HAP-1 (cell line): Measurements from ENCODE around the gene INCENP.
A peak's percentile ranks its signal among the peaks of the same experiment; 100 is the strongest.

Source experiments
- DNase-seq, 2 experiments: peaks; one replicate each; pipeline ENCODE4 v3.0.0-alpha.2; 2016 to 2020; ENCODE audit warnings: low spot score in 2 of 2
- H3K27me3 ChIP-seq: fragments of 250-450 bp; sonication (Bioruptor Pico); 2 replicates; pipeline ENCODE4 v1.5.1; 2020; ENCODE audit warnings: low read depth, mild to moderate bottlenecking, moderate library complexity
- H3K36me3 ChIP-seq: fragments of 250-450 bp; sonication (Bioruptor Pico); replicated peaks from 2 replicates; pipeline ENCODE4 v1.5.1; 2020; ENCODE audit warnings: mild to moderate bottlenecking
- H3K4me1 ChIP-seq: fragments of 250-450 bp; sonication (Bioruptor Pico); 2 replicates; pipeline ENCODE4 v1.5.1; 2020; ENCODE audit warnings: mild to moderate bottlenecking
- H3K4me3 ChIP-seq: fragments of 250-450 bp; sonication (Bioruptor Pico); 2 replicates; pipeline ENCODE4 v1.5.1; 2020; ENCODE audit warnings: mild to moderate bottlenecking, moderate library complexity
- H3K9me3 ChIP-seq: fragments of 250-450 bp; sonication (Bioruptor Pico); 2 replicates; pipeline ENCODE4 v1.5.1; 2020; ENCODE audit warnings: mild to moderate bottlenecking, moderate library complexity
- in situ Hi-C: fragments of 300-500 bp; cut with MboI; formaldehyde crosslinking; loops from 3 replicates; pipeline ENCODE4 v1.14.3; 2020; ENCODE audit warnings: low sequenced_read_pairs, inconsistent platforms, mixed read lengths

Gene INCENP

DNA sequence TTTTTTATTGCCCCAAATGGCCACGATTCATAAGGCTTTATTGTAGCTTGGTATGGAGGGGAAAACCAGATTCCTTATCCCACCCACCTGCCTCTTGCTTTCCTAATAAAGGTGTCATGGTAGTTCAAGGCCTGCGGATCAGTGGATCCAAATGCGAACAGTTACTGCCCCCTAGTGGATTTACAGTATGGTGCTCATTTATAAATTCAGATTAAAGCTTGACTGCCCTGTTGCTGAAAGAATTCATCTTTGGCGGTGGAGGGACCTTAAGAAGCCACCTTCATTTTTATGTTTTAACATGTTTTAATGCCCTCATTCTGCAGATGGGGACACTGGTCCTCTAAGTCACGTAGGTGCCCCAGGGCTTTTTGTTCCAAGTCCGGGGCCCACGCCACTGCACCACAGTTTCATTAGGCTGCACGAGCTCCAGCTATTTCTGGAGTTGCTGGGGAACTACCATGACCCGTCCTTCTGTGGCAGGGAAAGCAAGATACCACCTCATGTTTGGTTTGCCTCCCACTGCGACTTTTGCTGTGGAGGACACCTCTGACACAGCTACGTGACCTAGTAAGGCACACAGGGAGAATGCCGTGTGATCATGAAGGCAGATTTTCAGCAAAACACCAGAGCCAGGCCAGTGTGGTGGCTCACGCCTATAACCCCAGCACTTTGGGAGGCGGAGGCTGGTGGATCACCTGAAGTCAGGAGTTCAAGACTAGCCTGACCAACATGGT, 15.6 kb upstream of the INCENP start:
- Histone ChIP-seq H3K4me1 (no peaks in the 10 kb centered on the region), H3K27me3 (no peaks in the 10 kb centered on the region), H3K36me3 (no peaks in the 10 kb centered on the region), H3K4me3 (no peak overlapping the region), H3K9me3 (peaks cover 4% of the 10 kb centered on the region)
- in situ Hi-C loops = loop anchor here (5.0 kb wide), 1 partner anchor 211 kb away; no protein-coding TSS in a partner anchor
- peak; percentile 50 to 70 for DNase-seq

DNA sequence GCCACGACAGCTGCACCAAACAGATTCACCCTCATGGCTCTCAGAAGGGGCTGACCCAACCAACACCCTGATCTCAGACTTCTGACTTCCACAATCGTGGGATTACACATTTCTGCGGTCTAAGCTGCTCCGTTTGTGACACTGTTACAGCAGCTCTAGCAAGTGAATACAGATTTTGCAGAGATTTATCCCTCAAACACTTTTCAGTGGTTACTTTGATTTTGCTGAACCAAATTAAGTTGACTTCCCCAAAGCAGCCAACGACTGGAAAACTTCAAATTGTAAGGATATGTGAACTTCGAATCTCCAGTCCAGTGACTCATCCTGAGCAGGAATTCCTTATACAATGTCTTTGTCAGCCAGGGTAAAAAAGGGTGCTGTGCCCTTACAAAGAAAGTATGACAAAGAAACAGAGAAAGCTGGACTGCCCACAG, 14.8 kb upstream of the INCENP start:
- Histone ChIP-seq H3K4me3 (no peak overlapping the region), H3K27me3 (no peaks in the 10 kb centered on the region), H3K4me1 (no peaks in the 10 kb centered on the region), H3K36me3 (no peaks in the 10 kb centered on the region), H3K9me3 (peaks cover 4% of the 10 kb centered on the region)
- no peak for DNase-seq
- in situ Hi-C loops = loop anchor here (5.0 kb wide), 1 partner anchor 212 kb away; no protein-coding TSS in a partner anchor

DNA sequence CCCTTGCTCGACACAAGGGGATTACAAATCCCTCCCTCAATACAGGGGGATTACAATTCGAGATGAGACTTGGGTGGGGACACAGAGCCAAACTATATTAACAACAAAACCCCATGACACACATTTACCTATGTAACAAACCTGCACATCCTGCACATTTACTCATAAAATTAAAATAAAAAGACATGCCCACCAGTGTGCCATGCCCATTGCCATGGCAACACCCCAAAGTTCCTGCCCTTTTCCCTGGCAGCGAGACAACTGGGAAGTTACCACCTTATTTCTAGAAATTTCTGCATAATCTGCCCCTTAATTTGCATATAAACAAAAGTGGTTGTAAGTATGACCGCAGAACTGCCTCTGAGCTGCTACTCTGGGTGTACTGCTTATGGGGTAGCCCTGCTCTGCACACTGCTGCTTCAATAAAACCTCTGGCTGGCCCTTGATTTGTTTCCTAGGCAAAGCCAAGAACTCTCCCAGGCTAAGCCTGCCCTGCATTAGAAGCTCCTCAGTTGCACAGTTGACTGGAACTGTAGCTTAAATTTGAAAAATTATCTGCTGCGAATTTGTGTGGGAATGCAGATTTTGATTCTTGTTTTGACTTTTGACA, 8.6 kb upstream of the INCENP start:
- no peak for DNase-seq
- no peaks in the 10 kb centered on the region for H3K27me3 ChIP-seq
- in situ Hi-C loops = no loop called here

GRCh38 chr11:62116451-62116850, 7.4 kb upstream of the INCENP start:
- in situ Hi-C loops = no loop called here
- H3K4me1 ChIP-seq = peaks cover 5% of the 10 kb centered on the region
- DNase-seq = no peak
- no peaks in the 10 kb centered on the region for H3K9me3 ChIP-seq
- no peak overlapping the region for H3K4me3 ChIP-seq
- H3K27me3 ChIP-seq = no peaks in the 10 kb centered on the region
- no peaks in the 10 kb centered on the region for H3K36me3 ChIP-seq

More for the DNA sequence above, 8.6 kb upstream of the INCENP start:
- H3K4me3 ChIP-seq = no peak overlapping the region
- H3K36me3 ChIP-seq = no peaks in the 10 kb centered on the region
- H3K9me3 ChIP-seq = no peaks in the 10 kb centered on the region
- H3K4me1 ChIP-seq = peaks cover 5% of the 10 kb centered on the region

DNA sequence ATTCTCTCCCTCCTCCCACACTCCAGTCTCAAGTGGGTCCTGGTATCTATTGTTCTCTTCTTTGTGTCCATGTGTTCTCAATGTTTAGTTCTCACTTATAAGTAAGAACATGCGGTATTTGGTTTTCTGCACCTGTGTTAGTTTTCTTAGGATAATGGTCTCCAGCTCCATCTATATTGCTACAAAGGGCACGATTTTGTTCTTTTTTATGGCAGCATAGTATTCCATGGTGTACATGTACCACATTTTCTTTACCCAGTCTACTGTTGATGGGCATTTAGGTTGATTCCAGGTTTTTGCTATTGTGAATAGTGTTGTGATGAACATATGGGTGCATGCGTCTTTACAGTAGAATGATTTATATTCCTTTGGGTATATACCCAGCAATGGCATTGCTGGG, 4.2 kb upstream of the INCENP start:
- H3K36me3 ChIP-seq = no peaks in the 10 kb centered on the region
- no peaks in the 10 kb centered on the region for H3K27me3 ChIP-seq
- no peaks in the 10 kb centered on the region for H3K9me3 ChIP-seq
- no peak for DNase-seq
- H3K4me3 ChIP-seq = no peak overlapping the region
- in situ Hi-C loops = no loop called here
- peaks cover 10% of the 10 kb centered on the region for H3K4me1 ChIP-seq

GRCh38 chr11:62120001-62120400, 3.8 kb upstream of the INCENP start:
- Histone ChIP-seq H3K4me3 (no peak overlapping the region), H3K36me3 (no peaks in the 10 kb centered on the region), H3K9me3 (no peaks in the 10 kb centered on the region), H3K4me1 (peaks cover 10% of the 10 kb centered on the region), H3K27me3 (no peaks in the 10 kb centered on the region)
- no peak for DNase-seq
- in situ Hi-C loops = no loop called here

GRCh38 chr11:62120431-62120830, 3.4 kb upstream of the INCENP start:
- Histone ChIP-seq H3K4me3 (no peak overlapping the region), H3K4me1 (peaks cover 6% of the 10 kb centered on the region), H3K36me3 (no peaks in the 10 kb centered on the region), H3K9me3 (no peaks in the 10 kb centered on the region), H3K27me3 (no peaks in the 10 kb centered on the region)
- DNase-seq = no peak
- in situ Hi-C loops = no loop called here

DNA sequence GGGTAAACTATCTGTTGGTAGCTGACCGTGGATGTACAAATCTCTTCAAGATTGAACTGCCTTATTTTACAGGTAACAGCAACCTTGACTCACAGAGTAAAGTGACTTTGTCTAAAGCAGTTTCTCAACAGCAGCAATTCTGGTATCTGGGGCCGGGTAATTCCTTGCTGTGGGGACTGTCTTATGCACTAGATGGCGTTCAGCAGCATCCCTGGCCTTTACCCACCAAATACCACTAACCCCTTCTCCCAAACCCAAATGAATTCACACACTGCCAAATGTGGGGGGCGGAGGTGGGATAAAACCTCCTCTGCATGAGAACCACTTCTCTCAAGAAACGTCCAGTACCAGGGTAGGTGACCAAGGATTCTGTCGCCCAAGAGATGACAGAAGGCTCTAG, 1.7 kb upstream of the INCENP start:
- H3K36me3 ChIP-seq = peaks cover 6% of the 10 kb centered on the region
- no peaks in the 10 kb centered on the region for H3K9me3 ChIP-seq
- H3K4me1 ChIP-seq = peaks cover 13% of the 10 kb centered on the region
- H3K4me3 ChIP-seq = no peak overlapping the region
- peak in 1 of 2 experiments; percentile 26 for DNase-seq
- H3K27me3 ChIP-seq = no peaks in the 10 kb centered on the region
- in situ Hi-C loops = no loop called here

DNA sequence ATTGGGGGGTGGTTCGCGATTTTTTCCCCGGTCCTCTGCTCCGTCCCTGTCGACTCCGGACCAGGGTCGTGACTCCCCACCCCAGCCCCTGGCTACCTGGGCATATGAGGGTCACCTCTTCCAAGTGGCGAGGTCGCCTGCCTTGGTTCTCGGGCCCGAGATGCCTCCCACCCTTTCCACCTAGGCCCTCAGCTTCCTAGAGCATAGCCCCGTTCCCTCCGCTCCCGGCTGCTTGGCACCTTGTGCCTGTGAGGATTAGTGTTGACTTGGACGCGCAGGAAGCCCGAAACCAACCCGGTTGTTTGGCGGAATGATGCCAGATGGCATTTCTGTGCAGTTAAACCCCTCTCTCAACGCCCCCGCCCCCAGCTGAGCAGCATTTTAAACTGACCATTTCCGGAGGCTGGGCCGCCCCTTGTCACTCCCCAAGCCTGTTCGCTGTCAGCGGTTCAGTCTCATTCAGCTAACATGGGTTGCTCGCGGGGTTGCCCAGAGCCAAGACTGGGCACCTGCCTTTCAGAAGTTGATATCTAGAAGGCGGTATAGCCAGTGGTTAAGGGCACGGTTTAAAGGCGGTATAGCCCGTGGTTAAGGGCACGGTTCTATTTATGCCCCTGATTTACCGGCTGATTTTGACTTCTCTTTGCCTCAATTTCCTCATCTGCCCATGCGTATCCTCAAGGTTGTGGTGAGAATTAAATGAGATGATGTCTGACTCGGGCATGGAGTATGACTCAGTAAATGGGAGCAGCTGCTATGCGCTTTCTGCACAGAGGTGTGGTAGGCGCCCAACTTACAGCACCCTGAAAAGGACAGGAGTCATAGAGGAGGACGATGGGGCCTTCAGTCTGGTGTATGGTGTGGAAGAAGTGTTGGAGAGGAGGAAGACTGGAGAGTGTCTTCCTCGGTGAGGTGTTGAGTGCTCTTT, 639 bp downstream of the INCENP start:
- peaks cover 13% of the 10 kb centered on the region for H3K4me1 ChIP-seq
- peaks cover 29% of the 10 kb centered on the region for H3K36me3 ChIP-seq
- no peaks in the 10 kb centered on the region for H3K9me3 ChIP-seq
- H3K4me3 ChIP-seq = peak overlapping the region; percentile 97
- no peaks in the 10 kb centered on the region for H3K27me3 ChIP-seq
- peak; percentile 16 to 70 for DNase-seq
- in situ Hi-C loops = no loop called here

DNA sequence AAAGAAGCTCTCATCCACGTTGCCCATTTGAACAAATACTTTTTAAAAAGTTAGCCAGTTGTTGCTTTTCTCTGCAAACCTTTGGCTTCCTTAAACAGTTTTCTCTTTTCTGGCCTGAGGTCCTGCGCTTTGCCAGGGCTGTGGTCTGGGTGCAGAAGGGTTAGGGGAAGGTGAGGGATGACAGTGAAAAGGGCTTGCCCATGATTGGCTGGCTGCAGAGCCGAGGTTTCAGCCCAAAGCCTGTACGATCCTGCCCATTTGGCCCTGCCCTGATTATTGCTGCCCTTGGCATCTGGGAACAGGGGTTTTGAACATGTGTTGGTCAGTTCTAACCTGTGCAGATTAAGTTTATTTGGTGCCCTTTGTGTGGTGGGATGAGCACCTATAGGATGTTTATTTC, 1.5 kb downstream of the INCENP start:
- peak overlapping the region; percentile 97 for H3K4me3 ChIP-seq
- in situ Hi-C loops = no loop called here
- H3K36me3 ChIP-seq = peaks cover 38% of the 10 kb centered on the region
- DNase-seq = peak in 1 of 2 experiments; percentile 43
- no peaks in the 10 kb centered on the region for H3K27me3 ChIP-seq
- H3K9me3 ChIP-seq = no peaks in the 10 kb centered on the region
- peaks cover 13% of the 10 kb centered on the region for H3K4me1 ChIP-seq

DNA sequence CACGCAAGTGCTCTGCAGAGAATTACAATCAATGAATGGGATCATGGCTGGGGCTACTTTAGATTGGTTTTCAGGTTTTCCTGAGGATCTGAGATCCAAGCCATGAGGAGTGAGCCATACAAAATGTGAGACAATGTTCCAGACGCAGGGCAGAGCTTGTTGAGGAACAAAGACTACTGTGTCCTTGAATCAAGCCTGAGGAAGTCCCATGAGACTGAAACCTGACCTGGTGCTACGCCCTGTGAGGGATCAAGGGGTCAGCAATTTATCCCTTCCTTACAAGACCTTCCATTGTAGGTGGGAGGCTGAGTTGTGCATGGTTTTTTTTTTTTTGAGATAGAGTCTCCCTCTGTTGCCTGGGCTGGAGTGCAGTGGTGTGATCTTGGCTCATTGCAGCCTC, 2.1 kb downstream of the INCENP start:
- H3K27me3 ChIP-seq = no peaks in the 10 kb centered on the region

GRCh38 chr11:62127426-62127825, 3.6 kb downstream of the INCENP start:
- Histone ChIP-seq H3K4me3 (no peak overlapping the region), H3K4me1 (peaks cover 13% of the 10 kb centered on the region), H3K9me3 (no peaks in the 10 kb centered on the region), H3K27me3 (no peaks in the 10 kb centered on the region), H3K36me3 (peaks cover 58% of the 10 kb centered on the region)
- in situ Hi-C loops = no loop called here
- DNase-seq = no peak

More for the DNA sequence above, 2.1 kb downstream of the INCENP start:
- peak; percentile 72 to 79 for DNase-seq
- peak overlapping the region; percentile 97 for H3K4me3 ChIP-seq
- in situ Hi-C loops = no loop called here
- peaks cover 44% of the 10 kb centered on the region for H3K36me3 ChIP-seq
- peaks cover 13% of the 10 kb centered on the region for H3K4me1 ChIP-seq
- H3K9me3 ChIP-seq = no peaks in the 10 kb centered on the region

DNA sequence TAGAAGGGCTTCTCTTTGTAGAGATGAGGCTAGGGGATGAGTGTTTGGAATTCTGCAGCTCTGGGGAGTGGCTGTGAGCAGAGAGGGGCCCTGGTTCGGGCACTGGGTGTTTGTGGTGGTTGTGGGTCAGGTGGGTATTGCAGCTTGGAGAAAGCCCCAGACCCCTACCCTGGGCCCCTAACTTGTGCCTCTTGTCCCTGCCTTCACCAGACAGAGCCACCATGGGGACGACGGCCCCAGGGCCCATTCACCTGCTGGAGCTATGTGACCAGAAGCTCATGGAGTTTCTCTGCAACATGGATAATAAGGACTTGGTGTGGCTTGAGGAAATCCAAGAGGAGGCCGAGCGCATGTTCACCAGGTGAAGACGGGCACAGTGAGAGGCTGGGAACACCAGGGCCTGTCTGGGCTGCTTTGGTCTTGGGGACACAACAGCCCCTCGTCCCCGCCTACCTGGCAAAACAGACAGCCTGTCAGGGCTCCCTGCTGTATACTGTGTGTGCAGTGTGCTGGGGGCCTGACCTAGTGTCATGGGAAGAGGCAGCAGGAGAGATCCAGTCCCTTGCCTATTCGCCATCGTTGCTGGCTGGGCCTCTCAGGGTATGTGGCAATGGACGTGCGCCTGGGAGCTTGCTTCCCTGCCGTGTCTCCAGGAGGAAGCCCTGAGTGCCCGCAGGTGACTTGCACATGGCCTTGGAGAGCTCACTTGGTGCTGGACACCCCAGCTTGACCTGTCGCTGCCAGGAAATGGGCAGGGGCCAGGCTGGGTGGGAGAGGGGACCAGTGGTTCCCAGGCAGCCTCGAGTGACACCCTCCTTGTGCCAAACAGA, 4.3 kb downstream of the INCENP start:
- peaks cover 65% of the 10 kb centered on the region for H3K36me3 ChIP-seq
- H3K27me3 ChIP-seq = no peaks in the 10 kb centered on the region
- H3K4me1 ChIP-seq = peaks cover 11% of the 10 kb centered on the region
- H3K9me3 ChIP-seq = no peaks in the 10 kb centered on the region
- in situ Hi-C loops = no loop called here
- H3K4me3 ChIP-seq = no peak overlapping the region
- DNase-seq = no peak
